ENCODE data around the gene CLEC2L. TPM values are rescaled to one million over a fixed set of nuclear protein-coding genes. Genes with fewer than 3 reads are reported as not detected.

The CLEC2L gene
- total and polyA plus RNA-seq, 2 of the 13 experiments (the other 11 are each of a cell fraction or from before 2014, with no cell fraction given), result 0.20 to 0.25 TPM

GRCh38 chr7:139540203-139540602 is 16.7 kb downstream of the CLEC2L start:
- DNase-seq (ENCODE audit: low spot score) (no peak), FAIRE-seq (no peak), ATAC-seq (no peak)
- no peak overlapping the region for H3K27ac ChIP-seq (ENCODE audit: extremely low read length, insufficient read depth, low read length)
- CTCF ChIA-PET (ENCODE audit: low intra/inter-chr PET ratio, low total read pairs), result no interaction called here
- H4K20me1 ChIP-seq (ENCODE audit: insufficient read depth, low read length), result no peaks in the 10 kb centered on the region
- POLR2A ChIA-PET, result no interaction called here
- 20% methylated on average over 5 of the region's 12 CpGs for WGBS (ENCODE audit: low lambda C conversion rate)
- no peak overlapping the region for H2AFZ ChIP-seq (ENCODE audit: low read length)
- BruUV-seq (replicated peaks), result no TSS peak
- peaks cover 15% of the 10 kb centered on the region for H3K4me1 ChIP-seq (ENCODE audit: insufficient read depth, low read length)
- peaks cover 9 to 73% of the 10 kb centered on the region in 2 experiments; a peak in 4 of 5 replicates for H3K27me3 ChIP-seq (ENCODE audit: control insufficient read depth in 1 of 2, insufficient read depth in 2 of 2, low read length in 2 of 2)
- no peak overlapping the region for H3K4me2 ChIP-seq (ENCODE audit: low read depth, low read length)
- in situ Hi-C loops (cut with HindIII; ENCODE audit: extremely low pct_ligation_motif_present, low pct_unique_long_range_greater_than_20kb), result no loop called here
- H3K9me3 ChIP-seq (ENCODE audit: low read length), result no peaks in the 10 kb centered on the region
- no peaks in the 10 kb centered on the region for H3K36me3 ChIP-seq (replicated peaks in 1 of 2; ENCODE audit: control insufficient read depth in 1 of 2, insufficient read depth in 2 of 2, low read length in 2 of 2)
- no peak overlapping the region for H3K9ac ChIP-seq (ENCODE audit: insufficient read depth, low read depth, low read length)
- intact Hi-C loops (cut with micrococcal nuclease; ENCODE audit: unreplicated experiment), result no loop called here
- H3K4me3 ChIP-seq (replicated peaks in 1 of 3; ENCODE audit: insufficient read depth in 1 of 3, low read depth in 2 of 3, low read length in 3 of 3), result no peak overlapping the region
- H3K79me2 ChIP-seq (ENCODE audit: insufficient read depth, low read length), result no peaks in the 10 kb centered on the region
- TF ChIP-seq ZFP36 (IDR thresholded peaks at IDR 0.05; ENCODE audit: borderline replicate concordance, low read depth, low read length, partially characterized antibody), result no peak
- TF ChIP-seq, protein P1, sequence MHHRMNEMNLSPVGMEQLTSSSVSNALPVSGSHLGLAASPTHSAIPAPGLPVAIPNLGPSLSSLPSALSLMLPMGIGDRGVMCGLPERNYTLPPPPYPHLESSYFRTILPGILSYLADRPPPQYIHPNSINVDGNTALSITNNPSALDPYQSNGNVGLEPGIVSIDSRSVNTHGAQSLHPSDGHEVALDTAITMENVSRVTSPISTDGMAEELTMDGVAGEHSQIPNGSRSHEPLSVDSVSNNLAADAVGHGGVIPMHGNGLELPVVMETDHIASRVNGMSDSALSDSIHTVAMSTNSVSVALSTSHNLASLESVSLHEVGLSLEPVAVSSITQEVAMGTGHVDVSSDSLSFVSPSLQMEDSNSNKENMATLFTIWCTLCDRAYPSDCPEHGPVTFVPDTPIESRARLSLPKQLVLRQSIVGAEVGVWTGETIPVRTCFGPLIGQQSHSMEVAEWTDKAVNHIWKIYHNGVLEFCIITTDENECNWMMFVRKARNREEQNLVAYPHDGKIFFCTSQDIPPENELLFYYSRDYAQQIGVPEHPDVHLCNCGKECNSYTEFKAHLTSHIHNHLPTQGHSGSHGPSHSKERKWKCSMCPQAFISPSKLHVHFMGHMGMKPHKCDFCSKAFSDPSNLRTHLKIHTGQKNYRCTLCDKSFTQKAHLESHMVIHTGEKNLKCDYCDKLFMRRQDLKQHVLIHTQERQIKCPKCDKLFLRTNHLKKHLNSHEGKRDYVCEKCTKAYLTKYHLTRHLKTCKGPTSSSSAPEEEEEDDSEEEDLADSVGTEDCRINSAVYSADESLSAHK (CRISPR knock-in tag; IDR thresholded peaks at IDR 0.05; ENCODE audit: borderline replicate concordance), result no peak
- TF ChIP-seq, protein P2, sequence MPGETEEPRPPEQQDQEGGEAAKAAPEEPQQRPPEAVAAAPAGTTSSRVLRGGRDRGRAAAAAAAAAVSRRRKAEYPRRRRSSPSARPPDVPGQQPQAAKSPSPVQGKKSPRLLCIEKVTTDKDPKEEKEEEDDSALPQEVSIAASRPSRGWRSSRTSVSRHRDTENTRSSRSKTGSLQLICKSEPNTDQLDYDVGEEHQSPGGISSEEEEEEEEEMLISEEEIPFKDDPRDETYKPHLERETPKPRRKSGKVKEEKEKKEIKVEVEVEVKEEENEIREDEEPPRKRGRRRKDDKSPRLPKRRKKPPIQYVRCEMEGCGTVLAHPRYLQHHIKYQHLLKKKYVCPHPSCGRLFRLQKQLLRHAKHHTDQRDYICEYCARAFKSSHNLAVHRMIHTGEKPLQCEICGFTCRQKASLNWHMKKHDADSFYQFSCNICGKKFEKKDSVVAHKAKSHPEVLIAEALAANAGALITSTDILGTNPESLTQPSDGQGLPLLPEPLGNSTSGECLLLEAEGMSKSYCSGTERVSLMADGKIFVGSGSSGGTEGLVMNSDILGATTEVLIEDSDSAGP (CRISPR knock-in tag; IDR thresholded peaks at IDR 0.05; ENCODE audit: borderline replicate concordance), result no peak
- no peak for TF ChIP-seq MLXIP (CRISPR knock-in tag; IDR thresholded peaks at IDR 0.05; ENCODE audit: borderline replicate concordance)
- TF ChIP-seq MYNN (CRISPR knock-in tag; IDR thresholded peaks at IDR 0.05; ENCODE audit: low read depth), result no peak
- TF ChIP-seq RXRB (CRISPR knock-in tag; IDR thresholded peaks at IDR 0.05; ENCODE audit: borderline replicate concordance), result no peak
- TF ChIP-seq ZFY (CRISPR knock-in tag; IDR thresholded peaks at IDR 0.05), result no peak
- no peak for TF ChIP-seq CHD4 (IDR thresholded peaks at IDR 0.05; ENCODE audit: borderline replicate concordance, low read length)
- TF ChIP-seq TCF12 (IDR thresholded peaks at IDR 0.05), result no peak
- no peak for TF ChIP-seq TCF12 (CRISPR knock-in tag; IDR thresholded peaks at IDR 0.05)
- TF ChIP-seq ZNF335 (CRISPR knock-in tag; IDR thresholded peaks at IDR 0.05), result no peak
- TF ChIP-seq ZFP37 (CRISPR knock-in tag; IDR thresholded peaks at IDR 0.05; ENCODE audit: borderline replicate concordance), result no peak
- TF ChIP-seq, protein P3, sequence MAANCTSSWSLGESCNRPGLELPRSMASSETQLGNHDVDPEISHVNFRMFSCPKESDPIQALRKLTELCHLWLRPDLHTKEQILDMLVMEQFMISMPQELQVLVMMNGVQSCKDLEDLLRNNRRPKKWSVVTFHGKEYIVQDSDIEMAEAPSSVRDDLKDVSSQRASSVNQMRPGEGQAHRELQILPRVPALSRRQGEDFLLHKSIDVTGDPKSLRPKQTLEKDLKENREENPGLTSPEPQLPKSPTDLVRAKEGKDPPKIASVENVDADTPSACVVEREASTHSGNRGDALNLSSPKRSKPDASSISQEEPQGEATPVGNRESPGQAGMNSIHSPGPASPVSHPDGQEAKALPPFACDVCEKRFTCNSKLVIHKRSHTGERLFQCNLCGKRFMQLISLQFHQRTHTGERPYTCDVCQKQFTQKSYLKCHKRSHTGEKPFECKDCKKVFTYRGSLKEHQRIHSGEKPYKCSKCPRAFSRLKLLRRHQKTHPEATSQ (CRISPR knock-in tag; IDR thresholded peaks at IDR 0.05; ENCODE audit: borderline replicate concordance), result no peak
- no peak for TF ChIP-seq FOXO1 (CRISPR knock-in tag; IDR thresholded peaks at IDR 0.05)
- no peak for TF ChIP-seq PLRG1 (conservative IDR thresholded peaks at IDR 0.05)
- TF ChIP-seq SP1 (IDR thresholded peaks at IDR 0.05), result no peak
- no peak for TF ChIP-seq SP1 (CRISPR knock-in tag; IDR thresholded peaks at IDR 0.05)
- no peak for TF ChIP-seq SCMH1 (CRISPR knock-in tag; IDR thresholded peaks at IDR 0.05; ENCODE audit: borderline replicate concordance)
- TF ChIP-seq ZNF598 (CRISPR knock-in tag; IDR thresholded peaks at IDR 0.05; ENCODE audit: borderline replicate concordance), result no peak

All from HepG2 (cell line).